Measurements from ENCODE around the gene LSAMP.

DNA sequence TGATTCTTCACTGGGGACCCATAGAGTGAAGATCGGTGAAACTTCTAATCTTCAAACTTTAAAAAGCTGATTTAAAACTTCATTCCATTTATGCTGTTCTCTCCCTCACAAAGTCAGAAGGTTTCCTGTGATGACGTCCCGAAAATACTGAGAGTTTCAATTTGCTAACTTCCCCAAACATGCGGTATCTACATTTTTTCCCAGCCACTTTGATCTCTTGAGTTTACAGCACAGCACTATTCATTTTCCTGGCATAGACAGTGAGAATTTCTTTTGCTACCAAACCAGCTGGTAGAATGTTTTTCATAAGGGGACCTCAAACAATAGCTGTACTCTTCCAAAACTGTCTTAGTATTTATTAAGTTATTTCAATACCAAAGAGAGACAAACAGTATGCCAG lies 156.8 kb downstream of the LSAMP start:
- TF ChIP-seq, protein P1, sequence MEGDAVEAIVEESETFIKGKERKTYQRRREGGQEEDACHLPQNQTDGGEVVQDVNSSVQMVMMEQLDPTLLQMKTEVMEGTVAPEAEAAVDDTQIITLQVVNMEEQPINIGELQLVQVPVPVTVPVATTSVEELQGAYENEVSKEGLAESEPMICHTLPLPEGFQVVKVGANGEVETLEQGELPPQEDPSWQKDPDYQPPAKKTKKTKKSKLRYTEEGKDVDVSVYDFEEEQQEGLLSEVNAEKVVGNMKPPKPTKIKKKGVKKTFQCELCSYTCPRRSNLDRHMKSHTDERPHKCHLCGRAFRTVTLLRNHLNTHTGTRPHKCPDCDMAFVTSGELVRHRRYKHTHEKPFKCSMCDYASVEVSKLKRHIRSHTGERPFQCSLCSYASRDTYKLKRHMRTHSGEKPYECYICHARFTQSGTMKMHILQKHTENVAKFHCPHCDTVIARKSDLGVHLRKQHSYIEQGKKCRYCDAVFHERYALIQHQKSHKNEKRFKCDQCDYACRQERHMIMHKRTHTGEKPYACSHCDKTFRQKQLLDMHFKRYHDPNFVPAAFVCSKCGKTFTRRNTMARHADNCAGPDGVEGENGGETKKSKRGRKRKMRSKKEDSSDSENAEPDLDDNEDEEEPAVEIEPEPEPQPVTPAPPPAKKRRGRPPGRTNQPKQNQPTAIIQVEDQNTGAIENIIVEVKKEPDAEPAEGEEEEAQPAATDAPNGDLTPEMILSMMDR (conservative IDR thresholded peaks at IDR 0.05; ENCODE audit: low read depth in 2 of 2): no peak
- TF ChIP-seq EZH2 (IDR thresholded peaks at IDR 0.05; ENCODE audit: low read depth, unreplicated experiment): no peak
- TF ChIP-seq, protein P2, sequence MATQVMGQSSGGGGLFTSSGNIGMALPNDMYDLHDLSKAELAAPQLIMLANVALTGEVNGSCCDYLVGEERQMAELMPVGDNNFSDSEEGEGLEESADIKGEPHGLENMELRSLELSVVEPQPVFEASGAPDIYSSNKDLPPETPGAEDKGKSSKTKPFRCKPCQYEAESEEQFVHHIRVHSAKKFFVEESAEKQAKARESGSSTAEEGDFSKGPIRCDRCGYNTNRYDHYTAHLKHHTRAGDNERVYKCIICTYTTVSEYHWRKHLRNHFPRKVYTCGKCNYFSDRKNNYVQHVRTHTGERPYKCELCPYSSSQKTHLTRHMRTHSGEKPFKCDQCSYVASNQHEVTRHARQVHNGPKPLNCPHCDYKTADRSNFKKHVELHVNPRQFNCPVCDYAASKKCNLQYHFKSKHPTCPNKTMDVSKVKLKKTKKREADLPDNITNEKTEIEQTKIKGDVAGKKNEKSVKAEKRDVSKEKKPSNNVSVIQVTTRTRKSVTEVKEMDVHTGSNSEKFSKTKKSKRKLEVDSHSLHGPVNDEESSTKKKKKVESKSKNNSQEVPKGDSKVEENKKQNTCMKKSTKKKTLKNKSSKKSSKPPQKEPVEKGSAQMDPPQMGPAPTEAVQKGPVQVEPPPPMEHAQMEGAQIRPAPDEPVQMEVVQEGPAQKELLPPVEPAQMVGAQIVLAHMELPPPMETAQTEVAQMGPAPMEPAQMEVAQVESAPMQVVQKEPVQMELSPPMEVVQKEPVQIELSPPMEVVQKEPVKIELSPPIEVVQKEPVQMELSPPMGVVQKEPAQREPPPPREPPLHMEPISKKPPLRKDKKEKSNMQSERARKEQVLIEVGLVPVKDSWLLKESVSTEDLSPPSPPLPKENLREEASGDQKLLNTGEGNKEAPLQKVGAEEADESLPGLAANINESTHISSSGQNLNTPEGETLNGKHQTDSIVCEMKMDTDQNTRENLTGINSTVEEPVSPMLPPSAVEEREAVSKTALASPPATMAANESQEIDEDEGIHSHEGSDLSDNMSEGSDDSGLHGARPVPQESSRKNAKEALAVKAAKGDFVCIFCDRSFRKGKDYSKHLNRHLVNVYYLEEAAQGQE (IDR thresholded peaks at IDR 0.05; ENCODE audit: unreplicated experiment): no peak
- no peak for TF ChIP-seq POLR2AphosphoS5 (IDR thresholded peaks at IDR 0.05; ENCODE audit: low read depth)
- TF ChIP-seq JUNB (IDR thresholded peaks at IDR 0.05; ENCODE audit: unreplicated experiment): no peak
- TF ChIP-seq EZH2phosphoT487 (IDR thresholded peaks at IDR 0.05; ENCODE audit: unreplicated experiment): no peak
- TF ChIP-seq CREB1 (CRISPR knock-in tag; IDR thresholded peaks at IDR 0.05; ENCODE audit: low read depth): no peak
- TF ChIP-seq, protein P3, sequence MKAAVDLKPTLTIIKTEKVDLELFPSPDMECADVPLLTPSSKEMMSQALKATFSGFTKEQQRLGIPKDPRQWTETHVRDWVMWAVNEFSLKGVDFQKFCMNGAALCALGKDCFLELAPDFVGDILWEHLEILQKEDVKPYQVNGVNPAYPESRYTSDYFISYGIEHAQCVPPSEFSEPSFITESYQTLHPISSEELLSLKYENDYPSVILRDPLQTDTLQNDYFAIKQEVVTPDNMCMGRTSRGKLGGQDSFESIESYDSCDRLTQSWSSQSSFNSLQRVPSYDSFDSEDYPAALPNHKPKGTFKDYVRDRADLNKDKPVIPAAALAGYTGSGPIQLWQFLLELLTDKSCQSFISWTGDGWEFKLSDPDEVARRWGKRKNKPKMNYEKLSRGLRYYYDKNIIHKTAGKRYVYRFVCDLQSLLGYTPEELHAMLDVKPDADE (IDR thresholded peaks at IDR 0.05): no peak
- no peak for TF ChIP-seq NANOG (IDR thresholded peaks at IDR 0.05; ENCODE audit: borderline replicate concordance)
- TF ChIP-seq ZNF331 (CRISPR knock-in tag; IDR thresholded peaks at IDR 0.05; ENCODE audit: low read depth): no peak
- no peak for TF ChIP-seq STAT1 (IDR thresholded peaks at IDR 0.05; ENCODE audit: unreplicated experiment)
